ENCODE measurements around the gene ST6GALNAC5.

ST6GALNAC5 gene

GRCh38 chr1:76864383-76864782 is 2.9 kb upstream of the ST6GALNAC5 start:
- ChIA-PET CTCF (no interaction called here), POLR2A (no interaction called here)
- Histone ChIP-seq H3K4me3 (ENCODE audit: low read depth, low read length) (no peak overlapping the region), H3K27ac (ENCODE audit: extremely low read depth, low read depth, low read length) (no peak overlapping the region), H3K36me3 (ENCODE audit: control insufficient read depth in 2 of 2, insufficient read depth in 1 of 2, low read length in 2 of 2) (no peaks in the 10 kb centered on the region), H3K9me3 (ENCODE audit: control insufficient read depth, insufficient read depth, low read depth, low read length) (no peaks in the 10 kb centered on the region), H3K4me1 (ENCODE audit: control insufficient read depth, insufficient read depth, low read length) (no peaks in the 10 kb centered on the region)
- TF ChIP-seq ZNF214 (tag by site-specific recombination; IDR thresholded peaks at IDR 0.05; ENCODE audit: borderline replicate concordance) (no peak), GLI2 (tag by site-specific recombination; IDR thresholded peaks at IDR 0.05; ENCODE audit: borderline replicate concordance, low read depth) (no peak), ZBTB49 (tag by site-specific recombination; IDR thresholded peaks at IDR 0.05; ENCODE audit: low read depth) (no peak), ZNF398 (tag by site-specific recombination; IDR thresholded peaks at IDR 0.05) (no peak), ZNF747 (tag by site-specific recombination; IDR thresholded peaks at IDR 0.05) (no peak), ZNF169 (tag by site-specific recombination; IDR thresholded peaks at IDR 0.05) (no peak), ZNF354C (tag by site-specific recombination; IDR thresholded peaks at IDR 0.05; ENCODE audit: borderline replicate concordance, low read depth) (no peak), ZNF221 (tag by site-specific recombination; IDR thresholded peaks at IDR 0.05; ENCODE audit: borderline replicate concordance) (no peak), ZNF202 (tag by site-specific recombination; IDR thresholded peaks at IDR 0.05; ENCODE audit: borderline replicate concordance) (no peak), ZNF629 (tag by site-specific recombination; IDR thresholded peaks at IDR 0.05) (no peak), ZFP3 (tag by site-specific recombination; IDR thresholded peaks at IDR 0.05; ENCODE audit: low read depth) (no peak), GFI1B (tag by site-specific recombination; IDR thresholded peaks at IDR 0.05) (no peak), KLF17 (tag by site-specific recombination; IDR thresholded peaks at IDR 0.05) (no peak), ZNF16 (tag by site-specific recombination; IDR thresholded peaks at IDR 0.05; ENCODE audit: low read depth) (no peak), HOXC10 (CRISPR knock-in tag; IDR thresholded peaks at IDR 0.05) (no peak), SP2 (tag by site-specific recombination; IDR thresholded peaks at IDR 0.05) (no peak)

- POLR2A ChIA-PET: no interaction called here
- H3K9me3 ChIP-seq (ENCODE audit: control insufficient read depth, insufficient read depth, low read depth, low read length): no peaks in the 10 kb centered on the region
- no peak overlapping the region for H3K27ac ChIP-seq (ENCODE audit: extremely low read depth, low read depth, low read length)
- CTCF ChIA-PET: no interaction called here
- H3K36me3 ChIP-seq (ENCODE audit: control insufficient read depth in 2 of 2, insufficient read depth in 1 of 2, low read length in 2 of 2): no peaks in the 10 kb centered on the region
- no peak for TF ChIP-seq ZNF658 (tag by site-specific recombination; IDR thresholded peaks at IDR 0.05)
- TF ChIP-seq TRIM28 (IDR thresholded peaks at IDR 0.05; ENCODE audit: borderline replicate concordance, low read length): no peak
- TF ChIP-seq ZNF354C (tag by site-specific recombination; IDR thresholded peaks at IDR 0.05; ENCODE audit: borderline replicate concordance, low read depth): no peak
- TF ChIP-seq, protein P1, sequence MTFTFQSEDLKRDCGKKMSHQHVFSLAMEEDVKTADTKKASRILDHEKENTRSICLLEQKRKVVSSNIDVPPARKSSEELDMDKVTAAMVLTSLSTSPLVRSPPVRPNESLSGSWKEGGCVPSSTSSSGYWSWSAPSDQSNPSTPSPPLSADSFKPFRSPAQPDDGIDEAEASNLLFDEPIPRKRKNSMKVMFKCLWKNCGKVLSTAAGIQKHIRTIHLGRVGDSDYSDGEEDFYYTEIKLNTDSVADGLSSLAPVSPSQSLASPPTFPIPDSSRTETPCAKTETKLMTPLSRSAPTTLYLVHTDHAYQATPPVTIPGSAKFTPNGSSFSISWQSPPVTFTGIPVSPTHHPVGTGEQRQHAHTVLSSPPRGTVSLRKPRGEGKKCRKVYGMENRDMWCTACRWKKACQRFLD (tag by site-specific recombination; IDR thresholded peaks at IDR 0.05): no peak
- no peak for TF ChIP-seq ZNF16 (tag by site-specific recombination; IDR thresholded peaks at IDR 0.05; ENCODE audit: low read depth)
- no peak for TF ChIP-seq GLIS2 (tag by site-specific recombination; IDR thresholded peaks at IDR 0.05)
- H3K4me3 ChIP-seq (ENCODE audit: low read depth, low read length): no peak overlapping the region
- H3K4me1 ChIP-seq (ENCODE audit: control insufficient read depth, insufficient read depth, low read length): no peaks in the 10 kb centered on the region
These were observed 1.5 kb upstream of the ST6GALNAC5 start for GRCh38 chr1:76865696-76866286.
